ENCODE measurements around the gene KANK4.

The KANK4 gene

GRCh38 chr1:62317021-62317768 is 2.0 kb downstream of the KANK4 start:
- H3K4me3 ChIP-seq (ENCODE audit: low read length in 2 of 2): no peak overlapping the region
- H3K9me3 ChIP-seq (ENCODE audit: control insufficient read depth in 2 of 2, low read length in 2 of 2): no peaks in the 10 kb centered on the region
- no peaks in the 10 kb centered on the region for H3K36me3 ChIP-seq (ENCODE audit: control insufficient read depth in 2 of 2, insufficient read depth in 2 of 2, low read length in 2 of 2)
- H3K4me1 ChIP-seq (ENCODE audit: control insufficient read depth, insufficient read depth, low read length): peaks cover 8% of the 10 kb centered on the region
- no peak overlapping the region for H3K27ac ChIP-seq (ENCODE audit: low read length)
- H3K27me3 ChIP-seq (ENCODE audit: control insufficient read depth in 1 of 2, insufficient read depth in 2 of 2, low read length in 2 of 2): peaks cover 14 to 21% of the 10 kb centered on the region in 2 donors
- no peak overlapping the region for H3K9ac ChIP-seq (ENCODE audit: low read length in 2 of 2)

- Histone ChIP-seq H3K9me3 (ENCODE audit: control insufficient read depth in 2 of 2, low read length in 2 of 2) (no peaks in the 10 kb centered on the region), H3K27me3 (ENCODE audit: control insufficient read depth in 1 of 2, insufficient read depth in 2 of 2, low read length in 2 of 2) (peaks cover 14 to 21% of the 10 kb centered on the region in 2 donors), H3K4me1 (ENCODE audit: control insufficient read depth, insufficient read depth, low read length) (peaks cover 8% of the 10 kb centered on the region), H3K9ac (ENCODE audit: low read length in 2 of 2) (no peak overlapping the region), H3K27ac (ENCODE audit: low read length) (no peak overlapping the region), H3K4me3 (ENCODE audit: low read length in 2 of 2) (no peak overlapping the region), H3K36me3 (ENCODE audit: control insufficient read depth in 2 of 2, insufficient read depth in 2 of 2, low read length in 2 of 2) (no peaks in the 10 kb centered on the region)
These were observed 3.1 kb downstream of the KANK4 start for GRCh38 chr1:62316135-62316534.

DNA sequence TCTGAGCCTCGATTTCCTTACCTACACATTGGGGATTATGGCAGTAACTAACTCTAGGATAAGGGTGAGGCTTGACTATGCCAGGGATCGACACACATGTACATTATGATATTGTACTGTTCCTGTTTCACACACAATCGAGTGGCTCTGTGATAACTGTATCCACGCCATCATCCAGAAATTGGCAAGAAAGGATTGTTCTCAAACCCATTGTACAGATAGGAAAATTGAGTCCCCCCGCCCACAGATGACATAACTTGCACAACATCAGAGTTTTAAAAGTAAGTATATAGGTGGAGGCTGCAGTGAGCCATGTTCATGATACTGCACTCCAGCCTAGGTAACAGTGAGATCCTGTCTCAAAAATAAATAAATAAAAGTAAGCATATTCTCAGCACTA is 3.8 kb downstream of the KANK4 start:
- peaks cover 8% of the 10 kb centered on the region for H3K4me1 ChIP-seq (ENCODE audit: control insufficient read depth, insufficient read depth, low read length)
- no peak overlapping the region for H3K4me3 ChIP-seq (ENCODE audit: low read length in 2 of 2)
- H3K27ac ChIP-seq (ENCODE audit: low read length): no peak overlapping the region
- no peak overlapping the region for H3K9ac ChIP-seq (ENCODE audit: low read length in 2 of 2)
- H3K9me3 ChIP-seq (ENCODE audit: control insufficient read depth in 2 of 2, low read length in 2 of 2): no peaks in the 10 kb centered on the region
- no peaks in the 10 kb centered on the region for H3K36me3 ChIP-seq (ENCODE audit: control insufficient read depth in 2 of 2, insufficient read depth in 2 of 2, low read length in 2 of 2)
- peaks cover 14 to 21% of the 10 kb centered on the region in 2 donors for H3K27me3 ChIP-seq (ENCODE audit: control insufficient read depth in 1 of 2, insufficient read depth in 2 of 2, low read length in 2 of 2)

DNA sequence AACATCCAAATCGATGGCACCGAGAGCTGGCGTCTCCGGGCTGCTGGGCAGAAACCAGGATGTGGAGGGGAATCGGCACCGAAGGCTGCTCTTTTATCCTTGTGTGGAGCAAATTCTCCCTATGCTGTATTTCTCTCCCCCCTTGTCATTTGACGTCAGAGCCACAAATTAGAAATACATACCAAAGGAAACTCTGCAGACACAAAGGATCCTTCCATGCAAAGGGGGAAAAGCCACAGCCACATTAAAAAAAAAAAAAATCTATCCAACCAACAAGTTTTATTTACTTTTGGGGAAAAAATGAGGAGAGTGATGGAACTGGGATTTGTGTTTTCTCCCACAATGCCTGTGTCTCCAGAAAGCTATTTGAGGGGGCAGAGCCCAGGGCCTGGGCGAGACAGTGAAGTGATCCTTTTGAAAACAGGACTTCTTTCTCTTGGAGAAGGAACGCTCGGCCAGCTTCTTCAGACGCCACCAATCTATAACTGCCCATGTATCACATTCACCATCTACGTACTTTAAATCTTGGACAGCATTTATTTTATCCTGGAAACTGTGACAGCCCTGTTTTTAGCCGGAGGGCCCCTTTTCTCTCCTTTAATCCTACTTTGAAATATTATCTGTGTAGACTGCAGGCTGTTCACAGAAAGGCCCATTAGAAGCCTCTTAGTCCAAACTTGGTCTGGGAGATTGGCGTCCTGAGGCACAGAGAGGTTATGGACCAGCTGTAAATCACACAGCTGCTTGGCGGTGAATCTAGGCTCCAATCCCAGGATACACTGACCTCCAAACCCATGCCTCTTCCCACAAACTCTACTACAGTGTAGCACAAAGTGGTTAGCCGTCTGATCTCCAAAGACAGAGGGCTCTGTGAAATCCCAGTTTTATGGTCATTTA is 4.5 kb downstream of the KANK4 start:
- Histone ChIP-seq H3K27ac (ENCODE audit: low read length) (no peak overlapping the region), H3K36me3 (ENCODE audit: control insufficient read depth in 2 of 2, insufficient read depth in 2 of 2, low read length in 2 of 2) (no peaks in the 10 kb centered on the region), H3K9ac (ENCODE audit: low read length in 2 of 2) (no peak overlapping the region), H3K9me3 (ENCODE audit: control insufficient read depth in 2 of 2, low read length in 2 of 2) (no peaks in the 10 kb centered on the region), H3K4me1 (ENCODE audit: control insufficient read depth, insufficient read depth, low read length) (peaks cover 8% of the 10 kb centered on the region), H3K27me3 (ENCODE audit: control insufficient read depth in 1 of 2, insufficient read depth in 2 of 2, low read length in 2 of 2) (peaks cover 16 to 20% of the 10 kb centered on the region in 2 donors), H3K4me3 (ENCODE audit: low read length in 2 of 2) (no peak overlapping the region)

GRCh38 chr1:62312698-62313097 is 6.5 kb downstream of the KANK4 start:
- Histone ChIP-seq H3K36me3 (ENCODE audit: control insufficient read depth in 2 of 2, insufficient read depth in 2 of 2, low read length in 2 of 2) (no peaks in the 10 kb centered on the region), H3K27me3 (ENCODE audit: control insufficient read depth in 1 of 2, insufficient read depth in 2 of 2, low read length in 2 of 2) (peaks cover under 1 to 13% of the 10 kb centered on the region in 2 donors), H3K9ac (ENCODE audit: low read length in 2 of 2) (no peak overlapping the region), H3K9me3 (ENCODE audit: control insufficient read depth in 2 of 2, low read length in 2 of 2) (no peaks in the 10 kb centered on the region), H3K4me3 (ENCODE audit: low read length in 2 of 2) (no peak overlapping the region), H3K27ac (ENCODE audit: low read length) (no peak overlapping the region), H3K4me1 (ENCODE audit: control insufficient read depth, insufficient read depth, low read length) (no peaks in the 10 kb centered on the region)

- no peak overlapping the region for H3K4me3 ChIP-seq (ENCODE audit: low read length in 2 of 2)
- no peaks in the 10 kb centered on the region for H3K4me1 ChIP-seq (ENCODE audit: control insufficient read depth, insufficient read depth, low read length)
- no peak overlapping the region for H3K9ac ChIP-seq (ENCODE audit: low read length in 2 of 2)
- H3K36me3 ChIP-seq (ENCODE audit: control insufficient read depth in 2 of 2, insufficient read depth in 2 of 2, low read length in 2 of 2): no peaks in the 10 kb centered on the region
- H3K27me3 ChIP-seq (ENCODE audit: control insufficient read depth in 1 of 2, insufficient read depth in 2 of 2, low read length in 2 of 2): peaks cover 0 to 7% of the 10 kb centered on the region in 2 donors
- H3K9me3 ChIP-seq (ENCODE audit: control insufficient read depth in 2 of 2, low read length in 2 of 2): no peaks in the 10 kb centered on the region
- no peak overlapping the region for H3K27ac ChIP-seq (ENCODE audit: low read length)
These were observed 7.7 kb downstream of the KANK4 start for GRCh38 chr1:62311473-62311943.

- H3K27ac ChIP-seq (ENCODE audit: low read length): no peak overlapping the region
- H3K27me3 ChIP-seq (ENCODE audit: control insufficient read depth in 1 of 2, insufficient read depth in 2 of 2, low read length in 2 of 2): peaks cover 0 to 5% of the 10 kb centered on the region in 2 donors
- H3K9ac ChIP-seq (ENCODE audit: low read length in 2 of 2): no peak overlapping the region
- H3K4me3 ChIP-seq (ENCODE audit: low read length in 2 of 2): no peak overlapping the region
- no peaks in the 10 kb centered on the region for H3K9me3 ChIP-seq (ENCODE audit: control insufficient read depth in 2 of 2, low read length in 2 of 2)
- H3K4me1 ChIP-seq (ENCODE audit: control insufficient read depth, insufficient read depth, low read length): no peaks in the 10 kb centered on the region
- no peaks in the 10 kb centered on the region for H3K36me3 ChIP-seq (ENCODE audit: control insufficient read depth in 2 of 2, insufficient read depth in 2 of 2, low read length in 2 of 2)
These were observed 9.3 kb downstream of the KANK4 start for GRCh38 chr1:62309906-62310305.

DNA sequence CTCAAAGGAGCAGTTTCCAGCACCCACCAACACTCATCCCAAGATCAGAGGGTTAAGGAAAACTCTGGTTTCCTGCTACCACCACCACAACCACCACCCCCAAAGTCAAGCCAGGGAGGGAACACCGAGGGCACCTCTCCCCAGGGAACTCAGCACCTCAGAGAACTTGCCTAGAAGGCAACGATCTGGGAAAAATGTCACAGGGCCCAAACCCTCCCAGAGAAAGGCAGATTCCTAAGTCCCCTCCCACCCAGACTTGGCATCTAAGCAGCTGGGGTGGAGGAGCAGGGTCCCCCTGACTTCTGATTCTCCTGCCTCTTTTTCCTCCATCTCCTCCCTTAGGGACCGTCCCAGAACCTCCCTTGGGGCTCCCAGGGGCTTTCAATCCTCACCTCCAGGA is 10.6 kb downstream of the KANK4 start:
- Histone ChIP-seq H3K27me3 (ENCODE audit: control insufficient read depth in 1 of 2, insufficient read depth in 2 of 2, low read length in 2 of 2) (peaks cover 0 to 5% of the 10 kb centered on the region in 2 donors), H3K4me3 (ENCODE audit: low read length in 2 of 2) (no peak overlapping the region), H3K36me3 (ENCODE audit: control insufficient read depth in 2 of 2, insufficient read depth in 2 of 2, low read length in 2 of 2) (no peaks in the 10 kb centered on the region), H3K9ac (ENCODE audit: low read length in 2 of 2) (no peak overlapping the region), H3K27ac (ENCODE audit: low read length) (no peak overlapping the region), H3K9me3 (ENCODE audit: control insufficient read depth in 2 of 2, low read length in 2 of 2) (no peaks in the 10 kb centered on the region), H3K4me1 (ENCODE audit: control insufficient read depth, insufficient read depth, low read length) (no peaks in the 10 kb centered on the region)

GRCh38 chr1:62307895-62308492 is 11.2 kb downstream of the KANK4 start:
- Histone ChIP-seq H3K9ac (ENCODE audit: low read length in 2 of 2) (no peak overlapping the region), H3K36me3 (ENCODE audit: control insufficient read depth in 2 of 2, insufficient read depth in 2 of 2, low read length in 2 of 2) (no peaks in the 10 kb centered on the region), H3K9me3 (ENCODE audit: control insufficient read depth in 2 of 2, low read length in 2 of 2) (no peaks in the 10 kb centered on the region), H3K4me1 (ENCODE audit: control insufficient read depth, insufficient read depth, low read length) (no peaks in the 10 kb centered on the region), H3K27ac (ENCODE audit: low read length) (no peak overlapping the region), H3K27me3 (ENCODE audit: control insufficient read depth in 1 of 2, insufficient read depth in 2 of 2, low read length in 2 of 2) (peaks cover 0 to 5% of the 10 kb centered on the region in 2 donors), H3K4me3 (ENCODE audit: low read length in 2 of 2) (no peak overlapping the region)

DNA sequence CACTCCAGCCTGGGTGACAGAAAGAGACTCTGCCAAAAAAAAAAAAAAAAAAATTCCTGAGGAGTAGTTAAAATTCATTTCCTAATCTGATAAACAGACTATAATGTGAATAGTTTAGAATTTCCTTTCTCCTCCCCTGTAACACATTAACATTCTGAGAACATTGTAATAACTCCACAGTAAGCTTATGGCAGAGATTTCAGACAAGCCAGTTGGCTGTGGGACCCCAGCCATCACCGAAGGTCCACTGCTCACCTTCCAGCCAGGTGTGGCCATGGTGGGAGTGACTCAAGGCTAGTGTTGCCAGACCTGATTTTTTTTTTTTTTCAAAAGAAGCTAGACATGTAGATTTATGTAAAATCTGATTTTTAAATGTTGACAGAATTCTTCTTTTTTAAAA is 11.8 kb downstream of the KANK4 start:
- no peaks in the 10 kb centered on the region for H3K36me3 ChIP-seq (ENCODE audit: control insufficient read depth in 2 of 2, insufficient read depth in 2 of 2, low read length in 2 of 2)
- no peaks in the 10 kb centered on the region for H3K9me3 ChIP-seq (ENCODE audit: control insufficient read depth in 2 of 2, low read length in 2 of 2)
- H3K4me3 ChIP-seq (ENCODE audit: low read length in 2 of 2): no peak overlapping the region
- peaks cover 0 to 5% of the 10 kb centered on the region in 2 donors for H3K27me3 ChIP-seq (ENCODE audit: control insufficient read depth in 1 of 2, insufficient read depth in 2 of 2, low read length in 2 of 2)
- H3K9ac ChIP-seq (ENCODE audit: low read length in 2 of 2): no peak overlapping the region
- no peaks in the 10 kb centered on the region for H3K4me1 ChIP-seq (ENCODE audit: control insufficient read depth, insufficient read depth, low read length)
- no peak overlapping the region for H3K27ac ChIP-seq (ENCODE audit: low read length)
